SW480 (cell line): ENCODE results near the gene LGALS3.

Experiments used
- DNase-seq: peaks from one replicate; pipeline ENCODE4 v3.0.0-alpha.2; 2016; ENCODE audit warnings: low spot score

LGALS3 gene

DNA sequence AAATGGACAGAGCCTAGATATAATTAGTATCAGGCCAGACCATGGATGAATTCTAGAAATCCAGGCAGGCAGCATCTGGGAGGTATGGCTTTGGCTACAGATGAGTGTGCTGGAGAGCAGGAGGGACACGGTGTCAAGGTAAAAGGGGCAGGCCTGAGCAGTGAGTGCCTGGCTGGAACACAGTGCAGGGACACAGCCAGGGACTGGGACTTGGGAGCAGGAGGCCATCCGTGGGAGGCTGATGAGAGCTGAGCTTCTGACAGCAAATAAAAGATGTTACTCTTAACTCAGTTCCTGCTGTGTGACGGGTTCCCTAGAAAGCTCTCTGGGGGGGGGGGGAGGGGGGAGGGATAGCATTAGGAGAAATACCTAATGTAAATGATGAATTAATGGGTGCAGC lies 13.6 kb upstream of the LGALS3 start:
- no peak for DNase-seq

DNA sequence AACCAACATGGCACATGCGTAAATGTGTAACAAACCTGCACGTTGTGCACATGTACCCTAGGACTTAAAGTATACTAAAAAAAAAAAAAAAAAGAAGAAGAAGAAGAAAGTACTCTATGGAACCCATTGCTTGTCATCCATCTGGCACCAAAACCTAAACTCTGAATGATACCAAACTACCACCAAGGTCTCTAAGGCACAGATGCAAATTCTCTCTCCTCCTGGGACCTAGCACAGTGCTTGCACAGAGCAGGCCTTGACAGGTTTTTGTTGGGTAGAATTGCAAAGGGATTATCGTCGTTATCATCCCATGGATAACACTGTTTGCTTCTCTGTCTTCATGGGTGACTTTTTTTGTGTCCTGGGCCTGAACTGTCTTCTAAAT lies 13.2 kb upstream of the LGALS3 start:
- DNase-seq: no peak

DNA sequence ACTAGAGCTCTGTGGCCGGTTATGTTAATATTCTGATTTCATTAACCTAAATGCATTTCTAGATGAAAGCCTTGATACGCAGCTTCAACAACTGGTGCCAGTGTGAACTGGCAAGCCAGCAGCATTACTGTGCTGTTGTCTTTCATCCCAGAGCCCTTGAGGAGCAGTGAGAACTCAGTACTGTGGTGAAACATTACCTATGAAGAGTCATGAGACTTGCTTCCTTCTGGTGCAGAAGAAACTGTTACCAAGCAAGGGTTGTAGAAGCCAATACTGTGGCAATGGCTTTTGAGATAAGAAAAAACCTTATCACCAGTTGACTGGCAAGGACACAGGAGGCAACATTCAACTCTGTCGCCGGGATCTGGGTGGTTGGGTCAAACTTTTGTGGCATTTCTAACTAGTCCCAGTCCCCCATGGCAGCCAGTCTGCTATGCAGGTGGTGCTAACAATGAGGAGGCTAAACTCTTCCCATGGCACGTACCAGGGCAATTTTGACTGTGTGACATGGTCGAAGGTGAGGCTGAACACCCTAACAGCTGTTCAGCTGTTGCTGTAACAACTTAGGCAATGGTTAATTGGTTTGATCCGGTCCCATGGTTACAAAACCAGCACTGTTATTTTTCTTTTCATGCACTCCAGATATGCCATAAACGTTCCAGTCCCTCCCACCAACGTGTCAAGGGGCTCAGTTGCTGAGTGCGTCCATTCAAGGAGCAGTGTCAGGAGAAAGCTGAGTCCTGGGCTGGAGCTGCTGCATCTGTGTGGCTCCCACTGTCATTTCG lies 12.6 kb upstream of the LGALS3 start:
- DNase-seq: no peak

GRCh38 chr14:55117803-55118441 lies 11.1 kb upstream of the LGALS3 start:
- peak; percentile 98 for DNase-seq

GRCh38 chr14:55118761-55119160 lies 10.3 kb upstream of the LGALS3 start:
- no peak for DNase-seq

- no peak for DNase-seq
Observed at GRCh38 chr14:55120571-55121495, 8.2 kb upstream of the LGALS3 start.

GRCh38 chr14:55121628-55122439 lies 7.2 kb upstream of the LGALS3 start:
- no peak for DNase-seq

GRCh38 chr14:55122440-55122986 lies 6.5 kb upstream of the LGALS3 start:
- DNase-seq: no peak

GRCh38 chr14:55123101-55123500 lies 6.0 kb upstream of the LGALS3 start:
- peak; percentile 66 for DNase-seq

- no peak for DNase-seq
Observed at GRCh38 chr14:55123852-55124639, 5.0 kb upstream of the LGALS3 start.

GRCh38 chr14:55124774-55125386 lies 4.2 kb upstream of the LGALS3 start:
- no peak for DNase-seq

- peak; percentile 81 for DNase-seq
Observed at GRCh38 chr14:55125403-55125802, 3.6 kb upstream of the LGALS3 start.

GRCh38 chr14:55126034-55126433 lies 3.0 kb upstream of the LGALS3 start:
- DNase-seq: no peak

GRCh38 chr14:55126932-55127459 lies 2.1 kb upstream of the LGALS3 start:
- no peak for DNase-seq

DNA sequence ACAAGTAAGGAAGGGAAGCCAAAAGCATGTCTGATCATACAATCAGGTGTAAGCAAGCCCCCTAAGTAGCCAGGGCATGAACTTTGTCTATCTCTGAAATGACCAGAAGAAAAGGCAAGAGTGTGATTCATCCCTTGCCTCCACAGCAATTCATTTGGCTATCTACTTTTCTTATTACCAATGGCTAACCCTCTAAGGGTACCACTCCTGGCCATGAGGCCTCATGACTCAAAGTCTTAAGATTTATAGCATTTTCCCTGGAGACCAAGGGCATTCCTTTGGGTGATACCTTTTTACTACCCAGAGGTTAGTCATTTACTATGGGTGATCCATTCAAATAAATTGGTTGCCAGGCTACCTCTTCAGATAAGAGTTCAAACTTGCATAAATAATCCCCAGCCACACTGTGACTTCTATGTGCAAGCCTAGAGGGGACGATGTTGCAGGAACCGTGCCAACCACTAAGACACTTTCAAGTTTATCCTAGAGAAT lies 1.5 kb upstream of the LGALS3 start:
- DNase-seq: no peak

- DNase-seq: no peak
Observed at GRCh38 chr14:55128386-55129085, 516 bp upstream of the LGALS3 start.

DNA sequence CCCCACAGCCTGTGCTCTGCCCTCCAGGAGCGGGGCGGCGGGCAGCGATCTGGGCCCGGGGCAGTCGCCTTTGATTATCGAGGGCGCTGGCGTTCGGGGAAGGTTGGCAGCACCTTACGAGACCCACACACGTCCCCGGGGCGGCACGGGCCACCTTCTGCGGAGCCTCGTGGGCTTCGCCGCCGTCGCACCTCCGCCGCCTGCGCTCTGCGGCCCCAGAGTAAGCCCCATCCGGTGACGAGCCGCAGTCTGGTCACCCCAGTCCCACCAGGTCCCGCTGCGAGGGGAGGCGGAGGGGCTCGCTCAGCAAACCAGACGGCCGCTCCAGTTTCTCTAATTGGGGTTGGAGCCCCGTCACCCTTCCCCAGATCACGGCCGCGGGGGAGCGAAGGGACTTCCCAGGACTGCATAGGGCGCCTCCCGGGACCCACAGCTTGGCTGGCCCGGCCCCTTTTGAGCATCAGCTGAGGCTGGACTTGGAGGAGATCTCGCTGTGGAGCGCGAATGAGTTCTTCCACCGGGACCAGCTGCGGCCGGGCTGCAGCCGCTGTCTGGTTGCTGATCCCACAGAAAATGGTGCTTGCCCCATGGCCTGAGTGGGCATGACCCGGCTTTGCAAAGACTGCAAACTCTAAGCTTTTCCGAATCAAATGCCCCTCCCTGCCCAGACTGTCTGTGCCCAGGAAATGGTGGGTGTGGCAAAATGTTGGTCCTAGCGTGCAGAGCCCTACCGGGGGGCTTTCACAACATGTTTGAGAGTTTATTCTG lies 560 bp downstream of the LGALS3 start:
- peak; percentile 60 for DNase-seq

DNA sequence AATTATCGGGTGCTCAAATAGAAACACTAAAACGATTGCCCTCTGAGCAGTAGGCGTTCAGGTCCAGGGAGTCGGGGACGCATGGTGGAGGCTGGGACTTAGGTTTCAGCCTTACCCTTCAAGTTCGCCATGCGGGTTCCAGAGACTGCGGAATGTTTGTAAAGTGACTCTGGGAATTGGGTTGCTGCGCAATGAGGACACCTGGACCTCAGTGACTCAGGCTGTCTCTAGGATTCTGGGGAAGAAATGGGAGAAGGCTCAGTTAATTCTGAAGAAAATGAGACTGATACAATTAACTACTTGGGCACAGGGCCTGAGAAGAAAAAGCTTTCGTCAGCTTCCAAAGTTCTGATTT lies 1.1 kb downstream of the LGALS3 start:
- DNase-seq: peak; percentile 53
